ENCODE measurements around the gene COL9A1.

The COL9A1 gene

DNA sequence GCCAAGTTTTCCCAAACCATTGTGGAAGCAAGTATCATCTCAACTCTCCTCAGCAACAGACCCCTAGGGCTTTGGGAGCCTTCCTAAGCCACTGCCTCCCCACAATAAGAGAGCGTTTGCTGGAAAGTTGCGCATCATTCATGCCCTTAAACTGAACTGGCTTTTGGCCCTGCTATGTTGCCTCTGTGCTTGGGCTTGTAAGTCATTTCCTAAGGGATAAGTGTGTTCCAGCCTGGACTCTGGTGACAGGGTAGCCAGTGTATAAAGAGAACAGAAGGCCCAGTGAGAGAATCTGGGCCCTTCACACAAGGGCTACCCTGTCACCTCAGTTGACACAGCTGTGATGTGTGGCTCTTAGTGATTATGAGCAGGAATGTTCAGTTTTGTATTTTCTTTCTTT lies 77.8 kb downstream of the COL9A1 start:
- TF ChIP-seq ZNF274 (IDR thresholded peaks at IDR 0.05; ENCODE audit: low read depth, low read length), result no peak
- no peak overlapping the region for H3K4me3 ChIP-seq (ENCODE audit: low read length)

DNA sequence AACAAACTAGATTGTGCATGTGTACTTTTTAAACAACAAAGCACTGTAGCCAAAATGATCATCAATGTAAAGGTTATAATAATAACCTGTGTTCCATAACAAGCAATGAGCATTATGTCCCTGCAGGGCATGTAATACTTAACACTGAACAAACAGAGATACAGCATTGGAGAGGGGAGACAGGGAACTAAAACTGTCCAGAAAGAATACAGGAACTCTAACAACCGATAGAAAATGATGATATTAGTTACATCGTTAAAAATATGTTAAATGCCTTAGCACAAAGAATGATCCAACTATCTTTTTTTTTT lies 80.5 kb downstream of the COL9A1 start:
- no peak for TF ChIP-seq ZNF274 (IDR thresholded peaks at IDR 0.05; ENCODE audit: low read depth, low read length)

DNA sequence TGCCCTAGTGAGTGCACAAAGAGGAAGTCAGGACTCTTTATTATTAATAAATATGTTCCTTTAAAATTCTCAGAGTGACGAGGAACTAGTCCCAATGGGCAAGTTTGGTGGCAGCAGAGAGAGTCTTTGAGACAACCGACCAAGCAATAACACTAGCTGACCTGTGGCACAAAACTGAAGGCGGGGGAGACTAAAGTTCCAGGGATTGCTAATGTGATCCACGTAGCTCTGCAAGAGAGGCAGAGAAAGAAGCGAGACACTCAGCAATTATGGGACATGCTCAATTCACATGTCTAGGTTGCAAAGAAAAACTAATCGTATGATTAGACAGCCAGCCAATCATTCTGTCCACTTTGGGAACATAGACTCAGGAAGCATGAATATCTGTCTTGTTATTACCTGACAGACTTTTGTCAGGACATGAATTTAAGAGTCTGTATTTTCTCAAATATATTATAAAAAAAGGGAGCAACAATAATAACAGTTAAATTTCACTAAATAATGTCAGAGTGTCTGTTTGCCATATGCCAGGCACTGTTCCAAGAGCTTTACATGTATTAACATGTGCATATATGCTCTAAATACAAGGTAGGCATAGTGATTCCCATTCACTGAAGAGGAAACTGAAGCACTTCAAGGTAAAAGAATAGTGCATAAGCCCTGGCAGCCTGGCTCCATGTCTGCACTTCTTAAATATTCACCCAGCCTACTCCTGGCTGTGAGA lies 81.0 kb downstream of the COL9A1 start:
- no peak overlapping the region for H3K4me3 ChIP-seq (ENCODE audit: low read length)

More for the DNA sequence above, 80.5 kb downstream of the COL9A1 start:
- H3K4me3 ChIP-seq (ENCODE audit: low read length), result no peak overlapping the region

GRCh38 chr6:70221025-70221714 lies 81.7 kb downstream of the COL9A1 start:
- no peak for TF ChIP-seq ZNF274 (IDR thresholded peaks at IDR 0.05; ENCODE audit: low read depth, low read length)
- H3K4me3 ChIP-seq (ENCODE audit: low read length), result no peak overlapping the region

More for the DNA sequence above, 81.0 kb downstream of the COL9A1 start:
- no peak for TF ChIP-seq ZNF274 (IDR thresholded peaks at IDR 0.05; ENCODE audit: low read depth, low read length)

- H3K4me3 ChIP-seq (ENCODE audit: low read length), result no peak overlapping the region
- TF ChIP-seq ZNF274 (IDR thresholded peaks at IDR 0.05; ENCODE audit: low read depth, low read length), result no peak
Measured at GRCh38 chr6:70219943-70220613, 82.8 kb downstream of the COL9A1 start.

GRCh38 chr6:70216767-70217166 lies 86.1 kb downstream of the COL9A1 start:
- H3K4me3 ChIP-seq (ENCODE audit: low read length), result no peak overlapping the region
- TF ChIP-seq ZNF274 (IDR thresholded peaks at IDR 0.05; ENCODE audit: low read depth, low read length), result no peak

DNA sequence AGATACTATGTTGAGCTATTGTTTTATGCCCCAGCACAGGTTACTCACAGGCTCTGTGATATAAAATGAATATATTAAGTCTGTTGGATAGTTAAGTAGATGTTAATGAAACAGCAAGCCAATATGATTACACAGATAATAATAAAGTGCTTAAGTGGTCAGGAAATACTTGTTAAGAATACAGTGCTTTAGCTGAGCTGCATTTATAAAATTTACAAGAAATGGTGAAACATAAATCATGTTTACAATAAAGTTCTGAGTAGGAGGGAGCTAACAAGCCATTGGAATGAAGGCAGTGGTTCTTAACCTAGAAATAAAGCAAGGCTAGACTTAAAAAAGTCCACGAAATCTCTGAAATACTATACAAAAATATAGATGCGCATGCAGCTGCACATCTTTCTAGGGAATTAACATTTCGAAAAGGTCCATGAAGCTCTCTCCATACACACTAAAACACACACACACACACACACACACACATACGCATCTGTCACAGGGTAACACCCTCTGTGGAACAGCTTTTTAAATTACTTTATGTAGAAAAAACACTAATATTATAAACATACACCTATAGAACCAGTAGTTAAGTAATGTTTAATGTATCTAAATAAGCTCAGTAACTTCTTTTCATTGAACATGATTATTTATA lies 87.3 kb downstream of the COL9A1 start:
- TF ChIP-seq ZNF274 (IDR thresholded peaks at IDR 0.05; ENCODE audit: low read depth, low read length), result no peak
- H3K4me3 ChIP-seq (ENCODE audit: low read length), result no peak overlapping the region

- TF ChIP-seq ZNF274 (IDR thresholded peaks at IDR 0.05; ENCODE audit: low read depth, low read length), result no peak
Measured at GRCh38 chr6:70210462-70210861, 92.4 kb downstream of the COL9A1 start.

GRCh38 chr6:70208235-70208790 lies 94.6 kb downstream of the COL9A1 start:
- no peak overlapping the region for H3K4me3 ChIP-seq (ENCODE audit: low read length)
- TF ChIP-seq ZNF274 (IDR thresholded peaks at IDR 0.05; ENCODE audit: low read depth, low read length), result no peak

More at GRCh38 chr6:70210462-70210861, 92.4 kb downstream of the COL9A1 start:
- no peak overlapping the region for H3K4me3 ChIP-seq (ENCODE audit: low read length)

DNA sequence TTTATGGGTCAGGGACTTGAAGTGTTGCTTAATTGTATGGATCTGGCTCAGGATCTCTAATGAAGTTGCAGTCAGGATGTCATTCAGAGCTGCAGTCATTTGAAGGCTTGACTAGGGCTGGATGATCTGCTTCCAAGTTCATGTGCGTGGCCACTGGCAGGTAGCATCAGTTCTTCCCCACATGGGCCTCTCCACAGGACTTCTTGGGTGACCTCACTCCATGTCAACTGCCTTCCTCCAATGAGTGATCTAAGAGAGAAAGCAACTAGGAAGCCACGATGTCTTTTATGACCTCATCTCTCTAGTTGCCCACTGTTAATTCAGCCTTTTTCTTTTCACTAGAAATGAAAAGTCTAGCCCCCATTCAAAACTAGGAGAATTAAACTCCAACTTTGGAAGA lies 104.1 kb downstream of the COL9A1 start:
- H3K4me3 ChIP-seq (ENCODE audit: low read length), result no peak overlapping the region
- TF ChIP-seq ZNF274 (IDR thresholded peaks at IDR 0.05; ENCODE audit: low read depth, low read length), result no peak

DNA sequence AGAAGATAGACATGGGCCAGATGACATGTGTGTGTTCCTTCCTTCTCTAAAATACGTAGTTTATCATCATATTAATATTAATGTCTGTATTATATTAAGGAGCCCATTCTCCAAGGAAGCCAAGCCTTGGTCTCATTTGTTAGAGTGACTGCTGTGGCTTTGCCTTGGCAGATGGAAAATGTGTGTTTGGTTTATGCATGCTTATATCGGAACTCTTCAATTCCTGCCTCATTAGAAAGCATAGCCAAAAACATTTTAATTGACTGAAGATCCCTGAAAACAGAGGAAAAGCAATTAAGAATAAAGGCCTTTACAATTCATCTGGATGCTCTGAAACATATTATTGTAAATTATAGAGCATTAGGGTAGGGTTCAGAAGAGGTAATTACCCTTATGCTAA lies 106.4 kb downstream of the COL9A1 start:
- TF ChIP-seq ZNF274 (IDR thresholded peaks at IDR 0.05; ENCODE audit: low read depth, low read length), result no peak
- no peak overlapping the region for H3K4me3 ChIP-seq (ENCODE audit: low read length)

- TF ChIP-seq ZNF274 (IDR thresholded peaks at IDR 0.05; ENCODE audit: low read depth, low read length), result no peak
- H3K4me3 ChIP-seq (ENCODE audit: low read length), result no peak overlapping the region
Measured at GRCh38 chr6:70194421-70194820, 108.5 kb downstream of the COL9A1 start.

- no peak overlapping the region for H3K4me3 ChIP-seq (ENCODE audit: low read length)
- no peak for TF ChIP-seq ZNF274 (IDR thresholded peaks at IDR 0.05; ENCODE audit: low read depth, low read length)
Measured at GRCh38 chr6:70188202-70188601, 114.7 kb downstream of the COL9A1 start.

- TF ChIP-seq ZNF274 (IDR thresholded peaks at IDR 0.05; ENCODE audit: low read depth, low read length), result no peak
Measured at GRCh38 chr6:70186461-70186860, 116.4 kb downstream of the COL9A1 start.

More at GRCh38 chr6:70186461-70186860, 116.4 kb downstream of the COL9A1 start:
- no peak overlapping the region for H3K4me3 ChIP-seq (ENCODE audit: low read length)
